GM12892 (cell line): Measurements from ENCODE around the gene SPPL2B.

Experiments
- POLR2A ChIP-seq: IDR thresholded peaks from 2 replicates; pipeline ENCODE4 v1.6.1; 2011; ENCODE audit warnings: low read depth, low read length, control low read depth
- POLR2AphosphoS5 ChIP-seq: IDR thresholded peaks from 2 replicates; pipeline ENCODE4 v1.6.1; 2011; ENCODE audit warnings: low read depth, low read length, control low read depth
- TAF1 ChIP-seq: IDR thresholded peaks from 2 replicates; pipeline ENCODE4 v1.6.1; 2011; ENCODE audit warnings: low read depth, mild to moderate bottlenecking, control low read depth, low read length, borderline replicate concordance

DNA sequence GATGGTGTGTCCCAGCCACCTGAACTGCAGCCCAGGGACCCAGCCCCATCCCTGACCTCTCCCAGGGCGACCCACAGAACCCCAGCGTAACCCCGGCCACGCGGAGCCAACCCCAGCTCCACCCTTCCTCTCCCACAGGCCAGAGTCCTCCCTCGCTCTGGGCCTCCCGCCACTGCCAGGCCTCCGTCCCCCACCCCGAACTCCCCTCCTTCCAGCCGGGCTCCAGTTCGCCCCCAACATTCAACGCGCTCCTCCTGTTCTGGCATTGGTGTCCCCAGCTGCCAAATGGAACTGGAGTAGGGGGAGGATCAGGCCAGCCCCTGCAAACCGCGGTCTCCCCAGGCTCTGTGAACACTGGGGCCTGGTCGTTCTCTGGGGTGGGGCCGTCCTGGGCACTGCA lies 28.0 kb upstream of the SPPL2B start:
- TF ChIP-seq POLR2A (no peak), POLR2AphosphoS5 (no peak), TAF1 (no peak)
